OCI-LY7 (cell line): ENCODE data around the gene CEPT1. TPM values are rescaled to one million over a fixed set of nuclear protein-coding genes. Genes with fewer than 3 reads are reported as not detected.
"Not testable (repeated sequence)": the region's sequence is repeated elsewhere in the genome, so short reads cannot be mapped to it uniquely, and the experiment has no call there.

Experiments used
- BruUV-seq: library from RNA; stranded (reverse); fragments of 400-500 nt; replicated peaks from 2 replicates; lab custom pipeline; 2021; lab: Mats Ljungman, UMichigan
- CTCF ChIA-PET: fragments of 300-600 bp; sonication (Branson Sonifier 250); formaldehyde crosslinking; loops from one replicate; lab custom pipeline; 2022; ENCODE audit warnings: antibody characterized with exemption; ENCODE audit not compliant: unreplicated experiment; lab: Charles Lee
- POLR2A ChIA-PET: fragments of 300-600 bp; sonication (Branson Sonifier 250); formaldehyde crosslinking; loops from one replicate; lab custom pipeline; 2022; ENCODE audit warnings: antibody characterized with exemption; lab: Charles Lee
- DNase-seq: peaks from one replicate; pipeline ENCODE4 v3.0.0-alpha.2; 2015; ENCODE audit warnings: low spot score
- H2AFZ ChIP-seq: fragments of 200-600 bp; sonication (generic), shearing (Covaris generic); 2 replicates; pipeline ENCODE4 v1.6.1; 2014; ENCODE audit warnings: mild to moderate bottlenecking, antibody characterized with exemption, low read length, moderate library complexity
- H3K27ac ChIP-seq: fragments of 200-600 bp; sonication (generic); 2 replicates; pipeline ENCODE4 v1.5.1; 2014; ENCODE audit warnings: mixed run types, low read depth, mild to moderate bottlenecking, moderate library complexity, low read length, inconsistent platforms; ENCODE audit not compliant: poor library complexity, severe bottlenecking
- H3K36me3 ChIP-seq: fragments of 200-600 bp; sonication (generic); 2 replicates; pipeline ENCODE4 v1.6.1; 2014; ENCODE audit warnings: mild to moderate bottlenecking, antibody characterized with exemption, low read length, moderate library complexity, mixed read lengths; ENCODE audit not compliant: insufficient read depth
- H3K4me1 ChIP-seq: fragments of 200-600 bp; sonication (generic); 2 replicates; pipeline ENCODE4 v1.5.1; 2014; ENCODE audit warnings: mild to moderate bottlenecking, low read length; ENCODE audit not compliant: insufficient read depth, poor library complexity, severe bottlenecking
- H3K4me2 ChIP-seq: fragments of 200-600 bp; sonication (generic); 2 replicates; pipeline ENCODE4 v1.6.1; 2014; ENCODE audit warnings: mild to moderate bottlenecking, low read length
- H3K4me3 ChIP-seq: fragments of 200-600 bp; sonication (generic); 2 replicates; pipeline ENCODE4 v1.5.1; 2014; ENCODE audit warnings: mild to moderate bottlenecking, low read depth, low read length; ENCODE audit not compliant: poor library complexity, severe bottlenecking
- H3K79me2 ChIP-seq: fragments of 200-600 bp; sonication (generic); 2 replicates; pipeline ENCODE4 v1.6.1; 2016; ENCODE audit warnings: low read depth, mild to moderate bottlenecking, low read length, moderate library complexity, mixed read lengths; ENCODE audit not compliant: insufficient read depth
- H3K9me2 ChIP-seq: fragments of 200-600 bp; sonication (generic); 2 replicates; pipeline ENCODE4 v1.6.1; 2016; ENCODE audit warnings: mild to moderate bottlenecking, low read length, mixed read lengths; ENCODE audit not compliant: insufficient read depth
- H3K9me3 ChIP-seq: fragments of 200-600 bp; sonication (generic); 2 replicates; pipeline ENCODE4 v1.6.1; 2014; ENCODE audit warnings: mild to moderate bottlenecking, mixed run types, low read length, mixed read lengths
- H4K20me1 ChIP-seq: fragments of 200-600 bp; sonication (generic); 2 replicates; pipeline ENCODE4 v1.6.1; 2014; ENCODE audit warnings: mild to moderate bottlenecking, antibody characterized with exemption, low read length, moderate library complexity, mixed read lengths; ENCODE audit not compliant: insufficient read depth
- EZH2phosphoT487 ChIP-seq: fragments of 200-600 bp; sonication (generic); IDR thresholded peaks from 2 replicates; pipeline ENCODE4 v1.6.1; 2018; ENCODE audit warnings: low read depth, borderline replicate concordance, mild to moderate bottlenecking, mixed run types, antibody characterized with exemption, low read length, moderate library complexity, mixed read lengths
- intact Hi-C: fragments of 100-400 bp; cut with micrococcal nuclease; formaldehyde crosslinking; loops from one replicate; pipeline ENCODE4 v1.10.0; 2022; ENCODE audit not compliant: unreplicated experiment
- total RNA-seq, 2 experiments: library from RNA; depleted of rRNA in 1 of 2; stranded (reverse); fragments of >200 nt in 1 of 2; shearing (Covaris generic) in 1 of 2; gene quantifications; 2 replicates each; pipeline ENCODE4 v1.2.3, GENCODE V29; 2014 to 2022
- TF ChIP-seq, protein P1 (sequence below): fragments of 200-600 bp; sonication (generic); conservative IDR thresholded peaks from 2 replicates; pipeline ENCODE4 v1.5.1; 2014; ENCODE audit warnings: mild to moderate bottlenecking, antibody characterized with exemption, low read length, moderate library complexity, mixed read lengths

CEPT1 gene
- total RNA-seq, 2 experiments from 2014 or later, result 44.9 to 59.0 TPM

DNA sequence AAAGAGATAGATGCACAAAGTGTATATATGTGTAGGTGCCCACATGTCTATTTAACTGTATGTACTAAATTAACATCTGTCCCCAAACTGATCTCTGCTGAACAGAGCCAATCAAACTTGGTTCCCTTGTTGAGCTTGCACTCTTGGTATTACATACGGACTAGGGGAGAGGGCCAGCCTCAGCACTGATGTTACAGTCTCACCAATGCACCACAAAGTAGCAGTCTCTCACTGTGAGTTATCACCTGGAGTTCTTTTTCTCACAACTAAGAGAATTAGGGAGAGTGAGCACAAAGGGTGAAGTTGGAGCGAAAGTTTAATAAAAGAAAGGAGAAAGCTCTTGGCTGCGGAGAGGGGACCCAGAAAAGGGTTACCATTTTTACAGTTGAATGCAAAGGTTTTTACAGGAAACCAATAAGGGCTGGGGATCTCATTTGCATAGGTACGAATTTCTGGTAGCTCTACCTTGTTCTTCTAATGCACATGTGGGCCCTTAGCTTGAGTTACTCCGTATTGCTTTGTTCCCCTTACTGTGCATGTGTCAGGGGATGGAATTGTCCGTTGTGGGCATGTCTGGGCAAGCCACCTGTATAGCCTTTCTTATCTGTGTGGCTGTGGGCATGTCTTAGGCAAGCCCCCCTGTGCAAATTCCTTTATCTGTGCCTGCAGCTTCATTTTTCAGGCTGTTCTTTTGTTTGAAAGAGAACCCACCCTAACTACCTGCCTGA, 74.2 kb downstream of the CEPT1 start:
- peak overlapping the region; percentile 81; the same call in 1 of the 2 replicates for H2AFZ ChIP-seq
- H3K4me3 ChIP-seq, result peak overlapping the region; percentile 45

DNA sequence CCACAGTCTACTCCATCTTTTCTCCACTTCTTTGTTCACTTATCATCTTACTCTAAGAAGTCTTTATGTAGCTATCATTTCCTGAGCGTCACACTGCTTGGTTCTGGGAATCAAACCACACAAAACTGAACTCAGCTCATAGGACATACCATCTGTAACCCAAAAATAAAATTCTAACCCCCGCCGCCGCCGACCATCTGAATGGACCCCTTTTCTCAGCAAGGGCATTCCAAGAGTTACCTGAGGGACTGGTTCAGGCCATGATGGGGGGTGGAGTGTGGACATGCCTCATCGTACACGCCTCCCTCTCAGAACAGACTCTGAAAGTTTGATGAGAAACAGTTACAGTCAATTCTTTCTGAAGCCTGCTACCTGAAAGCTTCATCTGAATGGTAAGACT, 74.9 kb downstream of the CEPT1 start:
- Histone ChIP-seq H2AFZ (peak overlapping the region; percentile 81; the same call in 1 of the 2 replicates), H3K79me2 (no peaks in the 10 kb centered on the region)

More for the DNA sequence above, 74.2 kb downstream of the CEPT1 start:
- peak overlapping the region; percentile 97 for H3K27ac ChIP-seq
- TF ChIP-seq, protein P1, sequence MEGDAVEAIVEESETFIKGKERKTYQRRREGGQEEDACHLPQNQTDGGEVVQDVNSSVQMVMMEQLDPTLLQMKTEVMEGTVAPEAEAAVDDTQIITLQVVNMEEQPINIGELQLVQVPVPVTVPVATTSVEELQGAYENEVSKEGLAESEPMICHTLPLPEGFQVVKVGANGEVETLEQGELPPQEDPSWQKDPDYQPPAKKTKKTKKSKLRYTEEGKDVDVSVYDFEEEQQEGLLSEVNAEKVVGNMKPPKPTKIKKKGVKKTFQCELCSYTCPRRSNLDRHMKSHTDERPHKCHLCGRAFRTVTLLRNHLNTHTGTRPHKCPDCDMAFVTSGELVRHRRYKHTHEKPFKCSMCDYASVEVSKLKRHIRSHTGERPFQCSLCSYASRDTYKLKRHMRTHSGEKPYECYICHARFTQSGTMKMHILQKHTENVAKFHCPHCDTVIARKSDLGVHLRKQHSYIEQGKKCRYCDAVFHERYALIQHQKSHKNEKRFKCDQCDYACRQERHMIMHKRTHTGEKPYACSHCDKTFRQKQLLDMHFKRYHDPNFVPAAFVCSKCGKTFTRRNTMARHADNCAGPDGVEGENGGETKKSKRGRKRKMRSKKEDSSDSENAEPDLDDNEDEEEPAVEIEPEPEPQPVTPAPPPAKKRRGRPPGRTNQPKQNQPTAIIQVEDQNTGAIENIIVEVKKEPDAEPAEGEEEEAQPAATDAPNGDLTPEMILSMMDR, result no peak
- no peak for TF ChIP-seq EZH2phosphoT487
- intact Hi-C loops, result loop anchor here (10.0 kb wide), 1 partner anchor 411 kb away; no protein-coding TSS in a partner anchor
- H3K9me2 ChIP-seq, result no peaks in the 10 kb centered on the region
- ChIA-PET CTCF (interaction anchor here (2.2 kb wide), 1 partner anchor 15 kb away, joined by 5 read pairs; no protein-coding TSS in a partner anchor), POLR2A (interaction anchor here (0.6 to 8.9 kb wide), 19 partner anchors 8 to 579 kb away, joined by 3 to 114 read pairs (median 6); partner anchors contain the start of genes CEPT1 and DRAM2)
- no peaks in the 10 kb centered on the region for H3K79me2 ChIP-seq
- H3K36me3 ChIP-seq, result no peaks in the 10 kb centered on the region
- H3K9me3 ChIP-seq, result no peaks in the 10 kb centered on the region
- H3K4me1 ChIP-seq, result peaks cover 69% of the 10 kb centered on the region
- peak overlapping the region; percentile 87 for H3K4me2 ChIP-seq
- H4K20me1 ChIP-seq, result no peaks in the 10 kb centered on the region
- no TSS peak for BruUV-seq
- peak; percentile 83 for DNase-seq

DNA sequence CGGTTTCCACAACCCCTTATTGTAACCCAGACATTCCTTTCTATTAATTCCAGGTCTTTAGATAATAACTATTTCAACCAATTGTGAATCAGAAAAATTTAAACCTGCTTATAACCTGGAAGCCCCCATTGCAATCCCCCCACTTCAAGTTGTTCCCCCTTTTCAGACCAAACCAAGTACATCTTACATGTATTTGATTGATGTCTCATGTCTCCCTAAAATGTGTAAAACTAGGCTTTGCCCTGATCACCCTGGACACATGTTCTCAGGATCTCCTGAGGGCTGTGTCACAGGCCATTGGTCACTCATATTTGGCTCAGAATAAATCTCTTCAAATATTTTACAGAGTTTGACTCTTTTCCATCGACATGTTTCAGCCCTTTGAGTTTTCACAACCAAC, 75.3 kb downstream of the CEPT1 start:
- DNase-seq, H3K9me3 ChIP-seq, BruUV-seq, H4K20me1 ChIP-seq, H3K9me2 ChIP-seq, H3K79me2 ChIP-seq, H3K36me3 ChIP-seq: not testable (repeated sequence)
- POLR2A ChIA-PET, result interaction anchor here (0.6 to 8.9 kb wide), 23 partner anchors 9 to 580 kb away, joined by 3 to 114 read pairs (median 5); partner anchors contain the start of genes CD53, CEPT1 and DRAM2
- Histone ChIP-seq H3K4me1 (peaks cover 78% of the 10 kb centered on the region), H3K4me3 (peak overlapping the region; percentile 45), H3K4me2 (peak overlapping the region; percentile 87), H3K27ac (peak overlapping the region; percentile 97), H2AFZ (peak overlapping the region; percentile 81; the same call in 1 of the 2 replicates)
- CTCF ChIA-PET, result interaction anchor here (2.2 kb wide), 1 partner anchor 16 kb away, joined by 5 read pairs; no protein-coding TSS in a partner anchor
- intact Hi-C loops, result loop anchor here (5.0 to 10.0 kb wide), 3 partner anchors 387 to 583 kb away; no protein-coding TSS in a partner anchor

More for the DNA sequence above, 74.9 kb downstream of the CEPT1 start:
- intact Hi-C loops, result loop anchor here (5.0 to 10.0 kb wide), 3 partner anchors 387 to 583 kb away; no protein-coding TSS in a partner anchor
- peak; percentile 44 for DNase-seq
- H3K4me1 ChIP-seq, result peaks cover 74% of the 10 kb centered on the region
- H3K27ac ChIP-seq, result peak overlapping the region; percentile 97
- ChIA-PET CTCF (interaction anchor here (2.2 kb wide), 1 partner anchor 15 kb away, joined by 5 read pairs; no protein-coding TSS in a partner anchor), POLR2A (interaction anchor here (0.6 to 8.9 kb wide), 24 partner anchors 8 to 579 kb away, joined by 3 to 114 read pairs (median 5); partner anchors contain the start of genes CD53, CEPT1 and DRAM2)
- BruUV-seq, result no TSS peak
- no peaks in the 10 kb centered on the region for H3K9me2 ChIP-seq
- no peaks in the 10 kb centered on the region for H4K20me1 ChIP-seq
- H3K36me3 ChIP-seq, result no peaks in the 10 kb centered on the region
- peak overlapping the region; percentile 45 for H3K4me3 ChIP-seq
- TF ChIP-seq, protein P1, result no peak
- TF ChIP-seq EZH2phosphoT487, result no peak
- H3K4me2 ChIP-seq, result peak overlapping the region; percentile 87
- H3K9me3 ChIP-seq, result no peaks in the 10 kb centered on the region
